K562 (cell line): ENCODE data around the gene NACC1. TPM values are rescaled to one million over a fixed set of nuclear protein-coding genes. Genes with fewer than 3 reads are reported as not detected.

Experiments used
- ATAC-seq: fragments of 200-7000 bp; cut with Tn5 transposase; 3 replicates; pipeline ENCODE4 v1.9.1; 2020; ENCODE audit warnings: moderate library complexity
- BruUV-seq: library from RNA; stranded (reverse); fragments of 400-500 nt; replicated peaks from 2 replicates; lab custom pipeline; 2021; lab: Mats Ljungman, UMichigan
- CTCF ChIA-PET: fragments of 300-600 bp; formaldehyde crosslinking; extraction: SDS; loops from one replicate; lab custom pipeline; 2021; ENCODE audit warnings: low intra/inter-chr PET ratio; lab: Yijun Ruan, JAX
- POLR2A ChIA-PET: fragments of 300-600, 350-650 bp; sonication (Branson Sonifier 250); formaldehyde crosslinking; extraction: SDS; loops from one replicate; lab custom pipeline; 2021; ENCODE audit warnings: antibody characterized with exemption, inconsistent platforms; lab: Yijun Ruan, JAX
- DNase-seq, 4 experiments: peaks; one replicate each; pipeline versions ENCODE4 v3.0.0 to v3.0.0-alpha.2; 2011 to 2018; ENCODE audit warnings: low spot score in 3 of 4, mixed read lengths in 3 of 4; ENCODE audit errors: extremely low read depth in 1 of 4
- FAIRE-seq: peaks from 2 replicates; lab custom pipeline; 2011; peaks lifted over from hg19 to GRCh38; lab: Jason Lieb, UNC
- H2AFZ ChIP-seq: 2 replicates; pipeline ENCODE4 v1.6.0; 2011; ENCODE audit warnings: low read depth, low read length, control low read depth, inconsistent platforms
- H3K27ac ChIP-seq: fragments of 200-600 bp; 3 replicates; pipeline ENCODE4 v1.8.0; 2011; ENCODE audit warnings: low read depth, mild to moderate bottlenecking, control low read depth, inconsistent platforms, low read length, moderate library complexity, mixed read lengths; ENCODE audit errors: extremely low read depth
- H3K27me3 ChIP-seq, 2 experiments: fragments of 300-600 bp in 1 of 2; 2 replicates in 1 of 2; 3 replicates in 1 of 2; pipeline versions ENCODE4 v1.6.0 to v1.8.0; 2011; ENCODE audit warnings: inconsistent platforms in 2 of 2, low read length in 2 of 2, mild to moderate bottlenecking in 1 of 2, mixed read lengths in 1 of 2, moderate library complexity in 1 of 2; ENCODE audit not compliant: control insufficient read depth in 2 of 2, insufficient read depth in 2 of 2
- H3K36me3 ChIP-seq: fragments of 300-600 bp; 3 replicates; pipeline ENCODE4 v1.8.0; 2011; ENCODE audit warnings: mild to moderate bottlenecking, low read length, inconsistent platforms; ENCODE audit not compliant: control insufficient read depth, insufficient read depth
- H3K4me1 ChIP-seq, 2 experiments: fragments of 200-600 bp in 1 of 2; replicated peaks in 1 of 2; 2 replicates in 1 of 2; 3 replicates in 1 of 2; pipeline versions ENCODE4 v1.5.1 to v1.8.0; 2011; ENCODE audit warnings: inconsistent platforms in 2 of 2, low read length in 2 of 2, mild to moderate bottlenecking in 1 of 2, mixed read lengths in 1 of 2, moderate library complexity in 1 of 2; ENCODE audit not compliant: control insufficient read depth in 2 of 2, insufficient read depth in 2 of 2
- H3K4me2 ChIP-seq: 2 replicates; pipeline ENCODE4 v1.6.1; 2011; ENCODE audit warnings: low read length, control low read depth, inconsistent platforms, mixed read lengths; ENCODE audit not compliant: insufficient read depth
- H3K4me3 ChIP-seq: fragments of 200-600 bp; sonication (generic), shearing (Covaris generic); 2 replicates; pipeline ENCODE4 v1.5.1; 2016; ENCODE audit warnings: control low read depth, inconsistent platforms
- H3K79me2 ChIP-seq: fragments of 200-600 bp; 3 replicates; pipeline ENCODE4 v1.8.0; 2011; ENCODE audit warnings: low read length, inconsistent platforms; ENCODE audit not compliant: control insufficient read depth, insufficient read depth
- H3K9ac ChIP-seq, 2 experiments: 2 replicates each; pipeline versions ENCODE4 v1.6.0 to v1.6.1; 2011; ENCODE audit warnings: low read depth in 2 of 2, low read length in 2 of 2, control low read depth in 1 of 2, inconsistent platforms in 1 of 2, mild to moderate bottlenecking in 1 of 2, mixed read lengths in 1 of 2; ENCODE audit not compliant: insufficient read depth in 1 of 2
- H3K9me1 ChIP-seq: one replicate; pipeline ENCODE4 v1.6.0; 2011; ENCODE audit warnings: inconsistent platforms, mild to moderate bottlenecking, low read length, moderate library complexity; ENCODE audit not compliant: control insufficient read depth, insufficient read depth
- H3K9me3 ChIP-seq: replicated peaks from 2 replicates; pipeline ENCODE4 v1.5.1; 2011; ENCODE audit warnings: low read depth, low read length, inconsistent platforms; ENCODE audit not compliant: control insufficient read depth, insufficient read depth
- H4K20me1 ChIP-seq: replicated peaks from 2 replicates; pipeline ENCODE4 v1.6.1; 2011; ENCODE audit warnings: low read length, inconsistent platforms, mixed read lengths; ENCODE audit not compliant: control insufficient read depth, insufficient read depth
- C11orf30 ChIP-seq: fragments of 450-650 bp; IDR thresholded peaks from 2 replicates; pipeline ENCODE4 v1.6.1; 2016; ENCODE audit warnings: low read depth, mild to moderate bottlenecking
- CHD4 ChIP-seq: fragments of 200-600 bp; sonication (generic); IDR thresholded peaks from 3 replicates; pipeline ENCODE4 v1.6.1; 2012; ENCODE audit warnings: low read depth, mild to moderate bottlenecking, mixed read lengths, low read length, inconsistent platforms; ENCODE audit not compliant: insufficient read depth, insufficient replicate concordance, poor library complexity, severe bottlenecking
- EP400 ChIP-seq: fragments of 450-650 bp; IDR thresholded peaks from 2 replicates; pipeline ENCODE4 v1.6.1; 2017; ENCODE audit warnings: antibody characterized with exemption, mild to moderate bottlenecking, moderate library complexity
- ESRRA ChIP-seq: fragments of 450-650 bp; IDR thresholded peaks from 2 replicates; pipeline ENCODE4 v1.6.1; 2014; ENCODE audit warnings: low read depth, mild to moderate bottlenecking, moderate library complexity, borderline replicate concordance
- FOXJ2 ChIP-seq: fragments of 200-800 bp; sonication (Bioruptor generic); IDR thresholded peaks from 2 replicates; pipeline ENCODE4 v1.6.1; 2016; ENCODE audit warnings: missing genetic modification characterization, missing compliant biosample characterization
- GTF2F1 ChIP-seq: IDR thresholded peaks from 2 replicates; pipeline ENCODE4 v1.6.1; 2011; ENCODE audit warnings: low read depth, low read length, improper control_type of control experiment
- HLTF ChIP-seq: fragments of 450-650 bp; IDR thresholded peaks from 2 replicates; pipeline ENCODE4 v1.6.1; 2016
- NR2F6 ChIP-seq: fragments of 450-650 bp; formaldehyde crosslinking; IDR thresholded peaks from 2 replicates; pipeline ENCODE4 v1.4.0; 2020; ENCODE audit warnings: mild to moderate bottlenecking
- ZNF175 ChIP-seq: fragments of 200-800 bp; sonication (Bioruptor generic); IDR thresholded peaks from 2 replicates; pipeline ENCODE4 v1.6.1; 2016; ENCODE audit warnings: low read depth, mild to moderate bottlenecking, missing genetic modification characterization, missing compliant biosample characterization
- ZNF23 ChIP-seq: fragments of 250-450 bp; sonication (Bioruptor Pico); IDR thresholded peaks from 2 replicates; pipeline ENCODE4 v1.4.0; 2020; ENCODE audit warnings: mild to moderate bottlenecking
- ZNF24 ChIP-seq: fragments of 450-650 bp; IDR thresholded peaks from 2 replicates; pipeline ENCODE4 v1.6.1; 2016
- ZNF696 ChIP-seq: fragments of 250-450 bp; sonication (Bioruptor Pico); conservative IDR thresholded peaks from 2 replicates; pipeline ENCODE4 v1.4.0; 2020; ENCODE audit warnings: mild to moderate bottlenecking, moderate library complexity
- WGBS: fragments of 100-300 bp; shearing (Covaris generic); methylation state at CpG from one replicate; pipeline ENCODE4 v1.1.6; 2016; ENCODE audit warnings: low coverage, mixed read lengths; ENCODE audit not compliant: insufficient coverage; ENCODE audit errors: missing lambda C conversion rate; 5-methylcytosine and 5-hydroxymethylcytosine counted together
- in situ Hi-C: fragments of 300-500 bp; cut with MboI; formaldehyde crosslinking; loops from 4 replicates; pipeline ENCODE4 v1.15.0; 2018; ENCODE audit warnings: inconsistent platforms, mixed read lengths
- intact Hi-C: fragments of 100-400 bp; cut with micrococcal nuclease; formaldehyde crosslinking; loops from 2 replicates; pipeline ENCODE4 v1.14.2; 2022
- polyA plus RNA-seq, 8 experiments: library from polyadenylated mRNA; depleted of rRNA in 4 of 8; stranded (reverse) in 5 of 8; unstranded in 3 of 8; fragments of >200 nt; fragmentation: Nextera tagmentation in 2 of 8; fragmentation: Illumina TruSeq in 1 of 8; extraction: Ambion mirVana in 2 of 8; extraction: Trizol in 1 of 8; gene quantifications; 2 replicates each; pipeline versions ENCODE4 v1.2.1 to v1.2.3, GENCODE V29; 2011 to 2014; ENCODE audit warnings: inconsistent platforms in 1 of 8, missing spikeins in 1 of 8
- total RNA-seq, 7 experiments: library from RNA; depleted of rRNA in 6 of 7; stranded (reverse); fragments of >200 nt in 6 of 7; fragmentation: Illumina TruSeq in 2 of 7; extraction: Trizol in 2 of 7; gene quantifications; 2 replicates each; pipeline versions ENCODE4 v1.2.1 to v1.2.3, GENCODE V29; 2011 to 2021; ENCODE audit warnings: low replicate concordance in 1 of 7

The NACC1 gene
- total and polyA plus RNA-seq, 9 of the 15 experiments (the other 6 are each of a cell fraction or from before 2014, with no cell fraction given): 0.04 to 96.6 (median 25.8) TPM

DNA sequence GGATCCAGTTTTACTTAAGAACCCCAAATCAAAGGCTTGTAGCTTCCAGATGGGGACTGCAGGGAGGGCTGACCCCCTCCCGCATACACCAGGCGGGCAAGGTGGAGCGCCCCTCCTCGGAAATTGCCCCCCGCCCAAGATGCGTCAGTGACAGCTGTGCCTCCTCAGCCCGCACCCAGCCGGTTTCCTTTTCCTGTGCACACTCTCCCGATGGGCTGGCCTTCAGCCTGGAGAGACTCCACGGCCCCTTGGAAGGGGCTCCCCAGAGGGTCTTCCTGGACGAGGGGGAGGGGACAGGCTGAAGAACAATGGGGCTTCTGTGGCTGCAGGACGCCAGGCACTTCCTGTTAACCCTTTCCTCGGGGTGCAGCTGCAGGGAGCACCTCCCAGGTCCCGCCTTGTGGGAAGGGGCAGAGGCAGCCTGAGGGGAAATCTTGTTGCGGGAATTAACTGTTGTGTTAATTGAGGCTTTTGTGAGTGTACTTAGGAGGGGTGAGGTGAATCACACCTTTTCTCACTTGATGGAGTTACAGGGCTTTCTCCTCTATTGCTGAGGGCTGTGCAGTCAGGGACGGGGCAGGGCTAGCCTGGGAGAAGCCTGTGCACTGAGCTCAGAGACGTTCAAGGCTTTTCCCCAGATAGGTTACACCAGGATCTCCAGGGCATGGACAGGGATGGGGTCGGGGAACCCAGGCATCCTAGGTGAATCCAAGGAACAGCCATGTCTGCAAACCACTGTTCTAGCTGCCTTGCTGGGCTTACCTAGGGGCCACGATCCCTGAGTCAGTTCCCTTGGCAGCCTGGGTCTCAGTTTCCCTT lies 46.5 kb downstream of the NACC1 start (continued):
- TF ChIP-seq GTF2F1 (no peak), ZNF696 (CRISPR knock-in tag) (no peak), NR2F6 (CRISPR knock-in tag) (no peak), EP400 (no peak), FOXJ2 (tag) (no peak), HLTF (no peak), ZNF23 (no peak), ZNF175 (no peak), CHD4 (no peak)

DNA sequence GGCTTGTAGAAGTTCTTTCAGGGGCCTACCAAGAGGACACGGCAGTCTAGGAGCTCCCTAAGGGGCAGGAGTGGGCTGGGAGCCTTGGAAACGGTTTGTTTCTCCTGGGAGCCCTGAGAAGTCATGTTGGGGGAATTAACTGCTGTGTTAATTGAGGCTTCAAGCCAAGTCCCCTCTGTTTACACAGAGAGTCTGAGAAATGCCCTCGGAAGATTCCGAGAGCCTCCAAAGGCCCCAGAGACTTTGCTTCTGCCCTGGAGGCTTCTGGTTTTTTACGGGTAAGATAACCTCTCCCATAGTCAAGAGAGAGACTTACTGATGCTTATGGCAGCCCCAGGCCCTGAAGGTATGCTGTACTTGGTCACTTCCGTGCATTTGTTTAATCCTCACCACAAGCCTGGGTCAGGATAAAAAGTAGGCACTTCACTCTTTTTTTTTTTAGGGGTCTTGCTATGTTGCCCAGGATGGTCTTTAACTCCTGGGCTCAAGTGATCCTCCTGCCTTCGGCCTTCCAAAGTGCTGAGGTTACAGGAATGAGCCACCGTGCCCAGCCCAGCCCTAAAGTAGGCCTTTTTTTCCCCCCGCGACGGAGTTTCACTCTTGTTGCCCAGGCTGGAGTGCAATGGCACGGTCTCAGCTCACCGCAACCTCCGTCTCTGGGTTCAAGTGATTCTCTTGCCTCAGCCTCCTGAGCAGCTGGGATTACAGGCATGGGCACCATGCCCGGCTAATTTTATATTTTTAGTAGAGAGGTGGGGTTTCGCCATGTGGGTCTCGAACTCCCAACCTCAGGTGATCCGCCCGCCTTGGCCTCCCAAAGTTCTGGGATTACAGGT lies 47.3 kb downstream of the NACC1 start:
- BruUV-seq: no TSS peak
- ATAC-seq (no peak), DNase-seq (peak in 1 of 4 experiments; percentile 28), FAIRE-seq (no peak)
- Histone ChIP-seq H3K9me1 (no peaks in the 10 kb centered on the region), H3K27ac (peak overlapping the region; percentile 98), H3K4me1 (peaks cover 35 to 70% of the 10 kb centered on the region in 2 experiments), H3K36me3 (no peaks in the 10 kb centered on the region; the same call in 2 of the 3 replicates), H4K20me1 (no peaks in the 10 kb centered on the region), H3K4me2 (peak overlapping the region; percentile 96; the same call in 1 of the 2 replicates), H3K27me3 (no peaks in the 10 kb centered on the region), H3K4me3 (no peak overlapping the region), H3K9me3 (no peaks in the 10 kb centered on the region), H2AFZ (peak overlapping the region; percentile 81), H3K9ac (peak overlapping the region; percentile 82 to 88; a peak in 3 of 4 replicates), H3K79me2 (peaks cover 7% of the 10 kb centered on the region; the same call in 2 of the 3 replicates)
- intact Hi-C loops (no loop called here), in situ Hi-C loops (no loop called here)
- ChIA-PET POLR2A (interaction anchor here (0.6 to 4.9 kb wide), 11 partner anchors 10 to 1008 kb away, joined by 3 to 45 read pairs (median 3); partner anchors contain the start of genes IER2 and STX10), CTCF (no interaction called here)
- 73% methylated on average over 17 of the region's 19 CpGs for WGBS
- TF ChIP-seq ZNF24 (no peak), ESRRA (no peak), C11orf30 (no peak)
